Measurements from ENCODE around the gene CCDC184. TPM values are rescaled to one million over a fixed set of nuclear protein-coding genes. Genes with fewer than 3 reads are reported as not detected.
A peak's percentile ranks its signal among the peaks of the same experiment; 100 is the strongest.
"Not testable (repeated sequence)": the region's sequence is repeated elsewhere in the genome, so short reads cannot be mapped to it uniquely, and the experiment has no call there.

CCDC184 gene
- polyA plus RNA-seq (2013, experiment 1 of 2) = 1.00 TPM
- 2.2 TPM for polyA plus RNA-seq (2013, experiment 2 of 2)

DNA sequence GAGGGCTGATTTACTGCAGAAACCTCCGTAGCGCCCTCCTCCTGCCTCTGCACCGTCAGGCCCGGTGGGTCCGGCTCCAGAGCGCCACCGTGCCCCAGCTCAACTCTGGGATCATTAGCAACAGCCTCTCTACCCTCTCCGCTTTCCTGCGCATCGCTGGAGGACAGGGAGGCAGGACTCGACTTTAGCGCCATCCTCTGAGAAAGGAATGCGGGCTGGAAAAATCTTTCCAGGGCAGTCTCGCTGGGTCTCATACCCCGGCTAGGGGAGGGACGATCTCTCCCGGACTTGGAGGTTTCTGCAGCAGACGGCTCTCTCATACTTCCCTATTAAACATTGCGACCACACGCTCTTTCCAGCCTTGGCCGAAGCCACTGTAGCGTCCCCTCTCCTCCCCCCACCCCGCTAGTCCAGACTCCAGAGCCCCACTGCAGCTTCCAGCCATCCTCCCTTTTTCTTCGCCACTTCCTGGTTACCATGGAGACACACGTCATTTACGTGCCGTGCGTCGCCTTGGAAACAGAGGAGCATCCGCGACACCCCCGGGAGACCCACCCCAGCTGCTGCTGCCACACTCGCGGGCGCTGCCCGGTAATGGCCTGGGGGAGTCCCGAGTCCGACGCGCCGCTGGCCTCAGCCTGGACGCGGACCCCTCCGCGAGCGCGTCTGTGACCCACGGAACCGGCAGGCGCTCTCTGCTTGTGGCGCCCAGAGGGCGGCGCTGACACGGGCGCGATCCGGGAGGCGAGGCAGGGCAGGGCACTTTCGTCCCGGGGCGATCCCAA, at the start of gene CCDC184:
CCDC184 (plus strand) TSS at position 554 of the 785 bp plus-strand sequence. CDS start 479 bp downstream, outside the sequence.
- H3K9me3 ChIP-seq (ENCODE audit: insufficient read depth, low read depth, low read length) = no peaks in the 10 kb centered on the region
- H3K4me3 ChIP-seq (ENCODE audit: low read length) = peak within 1 kb of the TSS; percentile 73
- WGBS = under 1% methylated on average over 61 of the region's 61 CpGs
- H3K4me1 ChIP-seq (ENCODE audit: insufficient read depth, low read length) = peaks cover 20% of the 10 kb centered on the region
- H3K9ac ChIP-seq (ENCODE audit: low read depth, low read length) = peak within 1 kb of the TSS; percentile 34
- no peaks in the 10 kb centered on the region for H3K36me3 ChIP-seq (ENCODE audit: insufficient read depth, low read length)
- H3K27ac ChIP-seq (ENCODE audit: low read depth, low read length) = no peak within 1 kb of the TSS
- peaks cover 91% of the 10 kb centered on the region for H3K27me3 ChIP-seq (ENCODE audit: insufficient read depth, low read length)

DNA sequence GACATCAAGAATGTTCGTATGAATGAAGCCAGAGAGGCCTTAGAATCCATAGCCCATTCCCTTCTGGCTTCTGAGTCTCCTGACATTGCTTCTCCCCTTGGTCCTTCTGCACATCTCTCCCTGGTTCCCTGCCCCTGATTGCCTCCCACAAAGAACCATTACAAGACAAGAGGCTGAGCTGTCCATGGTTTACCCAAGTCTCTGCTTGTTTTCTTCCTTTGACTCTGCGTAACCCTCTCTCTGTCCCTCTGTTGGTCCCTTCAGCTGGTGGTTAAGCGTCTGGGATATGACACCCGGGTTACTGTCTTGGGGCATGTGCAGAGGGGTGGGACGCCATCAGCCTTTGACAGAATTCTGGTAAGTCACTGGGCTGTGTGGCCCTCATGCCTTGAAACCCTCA, 48.4 kb upstream of the CCDC184 start:
- H3K36me3 ChIP-seq (ENCODE audit: insufficient read depth, low read length) = peaks cover 92% of the 10 kb centered on the region
- H3K27me3 ChIP-seq (ENCODE audit: insufficient read depth, low read length) = no peaks in the 10 kb centered on the region
- H3K4me1 ChIP-seq (ENCODE audit: insufficient read depth, low read length) = no peaks in the 10 kb centered on the region
- WGBS = 94% methylated on average over 5 of the region's 5 CpGs
- H3K9me3 ChIP-seq (ENCODE audit: insufficient read depth, low read depth, low read length) = no peaks in the 10 kb centered on the region
- H3K27ac ChIP-seq (ENCODE audit: low read depth, low read length) = no peak overlapping the region
- no peak overlapping the region for H3K4me3 ChIP-seq (ENCODE audit: low read length)
- no peak overlapping the region for H3K9ac ChIP-seq (ENCODE audit: low read depth, low read length)

DNA sequence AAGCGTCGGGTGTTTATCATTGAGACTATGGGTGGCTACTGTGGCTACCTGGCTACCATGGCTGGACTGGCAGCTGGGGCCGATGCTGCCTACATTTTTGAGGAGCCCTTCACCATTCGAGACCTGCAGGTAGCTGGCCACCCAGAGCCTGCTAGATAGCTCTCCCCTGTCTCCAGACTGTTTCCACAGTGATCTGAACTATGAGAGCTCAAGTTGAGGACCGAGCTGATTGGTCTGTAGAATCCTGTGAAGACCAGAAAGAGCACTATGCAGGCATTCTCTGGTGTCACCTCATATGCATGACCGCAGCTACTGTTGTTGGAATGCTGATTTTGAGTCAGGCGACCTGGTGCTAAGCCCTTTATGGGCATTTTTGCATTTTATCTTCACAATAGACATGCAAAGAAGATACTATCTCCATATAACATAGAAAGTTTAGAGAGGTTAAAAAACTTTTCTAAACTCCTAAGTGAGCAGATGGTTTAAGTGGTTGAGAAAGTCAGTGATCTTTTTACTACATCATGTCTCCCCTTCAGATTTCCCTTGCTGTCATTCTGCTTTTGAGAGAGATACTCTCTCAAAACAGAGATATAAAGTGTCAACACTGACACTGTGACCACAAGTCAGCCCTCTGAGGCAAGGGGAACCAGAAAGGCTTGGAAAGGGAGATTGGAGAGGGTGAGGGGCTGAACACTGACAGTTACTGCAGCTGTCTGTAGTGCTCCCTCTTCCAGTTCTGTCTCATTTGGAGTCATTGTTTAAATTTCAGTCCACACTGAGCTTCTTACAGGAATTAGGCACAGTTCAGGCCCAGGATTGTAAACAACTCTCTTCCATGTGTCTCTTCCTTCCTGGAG, 40.4 kb upstream of the CCDC184 start:
- no peaks in the 10 kb centered on the region for H3K27me3 ChIP-seq (ENCODE audit: insufficient read depth, low read length)
- peaks cover 96% of the 10 kb centered on the region for H3K36me3 ChIP-seq (ENCODE audit: insufficient read depth, low read length)
- H3K4me1 ChIP-seq (ENCODE audit: insufficient read depth, low read length) = peaks cover 22% of the 10 kb centered on the region
- WGBS = 68% methylated on average over 7 of the region's 7 CpGs
- peak overlapping the region; percentile 95; the same call in 1 of the 2 replicates for H3K27ac ChIP-seq (ENCODE audit: low read depth, low read length)
- no peaks in the 10 kb centered on the region for H3K9me3 ChIP-seq (ENCODE audit: insufficient read depth, low read depth, low read length)
- peak overlapping the region; percentile 14; the same call in 1 of the 2 replicates for H3K4me3 ChIP-seq (ENCODE audit: low read length)
- peak overlapping the region; percentile 16; the same call in 1 of the 2 replicates for H3K9ac ChIP-seq (ENCODE audit: low read depth, low read length)

DNA sequence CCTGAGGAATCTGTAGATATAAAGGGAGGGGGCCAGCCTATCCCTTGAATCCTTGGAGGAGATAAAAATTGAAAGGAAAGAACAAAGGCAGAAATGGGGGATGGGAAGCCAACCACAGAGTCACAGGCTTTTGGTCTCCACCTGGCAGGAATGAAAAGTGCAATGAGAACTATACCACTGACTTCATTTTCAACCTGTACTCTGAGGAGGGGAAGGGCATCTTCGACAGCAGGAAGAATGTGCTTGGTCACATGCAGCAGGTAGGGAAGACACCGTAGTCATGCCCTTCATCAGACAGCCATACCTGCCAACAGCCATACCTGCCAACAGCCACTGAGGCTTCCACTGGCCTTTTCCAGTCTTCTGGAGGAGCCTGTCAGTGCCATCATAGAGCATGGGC, 39.5 kb upstream of the CCDC184 start:
- no peaks in the 10 kb centered on the region for H3K27me3 ChIP-seq (ENCODE audit: insufficient read depth, low read length)
- peak overlapping the region; percentile 95; the same call in 1 of the 2 replicates for H3K27ac ChIP-seq (ENCODE audit: low read depth, low read length)
- no peak overlapping the region for H3K9ac ChIP-seq (ENCODE audit: low read depth, low read length)
- WGBS = 97% methylated on average over 2 of the region's 2 CpGs
- no peaks in the 10 kb centered on the region for H3K9me3 ChIP-seq (ENCODE audit: insufficient read depth, low read depth, low read length)
- H3K4me1 ChIP-seq (ENCODE audit: insufficient read depth, low read length) = peaks cover 22% of the 10 kb centered on the region
- H3K36me3 ChIP-seq (ENCODE audit: insufficient read depth, low read length) = peaks cover 93% of the 10 kb centered on the region
- no peak overlapping the region for H3K4me3 ChIP-seq (ENCODE audit: low read length)

DNA sequence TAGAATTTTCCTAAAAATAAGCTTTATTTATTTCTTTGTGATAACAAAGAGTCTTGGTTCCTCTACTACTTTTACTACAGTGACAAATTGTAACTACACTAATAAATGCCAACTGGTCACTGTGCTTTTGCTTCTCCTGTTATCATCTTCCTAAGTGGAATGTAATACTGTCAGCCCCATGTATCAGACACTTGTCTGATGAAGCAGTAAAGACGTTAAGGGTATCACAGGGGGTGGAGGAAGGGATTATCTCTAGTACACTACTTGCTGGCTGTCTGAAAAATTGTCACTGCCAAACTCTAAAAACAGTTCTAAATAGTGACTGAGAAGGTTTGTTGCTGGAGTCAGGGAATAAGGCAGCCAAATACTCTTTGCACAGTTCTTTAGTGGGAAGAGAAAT, 37.5 kb upstream of the CCDC184 start:
- no peak overlapping the region for H3K27ac ChIP-seq (ENCODE audit: low read depth, low read length)
- 92% methylated on average over 1 of the region's 1 CpG for WGBS
- H3K36me3 ChIP-seq (ENCODE audit: insufficient read depth, low read length) = peaks cover 91% of the 10 kb centered on the region

DNA sequence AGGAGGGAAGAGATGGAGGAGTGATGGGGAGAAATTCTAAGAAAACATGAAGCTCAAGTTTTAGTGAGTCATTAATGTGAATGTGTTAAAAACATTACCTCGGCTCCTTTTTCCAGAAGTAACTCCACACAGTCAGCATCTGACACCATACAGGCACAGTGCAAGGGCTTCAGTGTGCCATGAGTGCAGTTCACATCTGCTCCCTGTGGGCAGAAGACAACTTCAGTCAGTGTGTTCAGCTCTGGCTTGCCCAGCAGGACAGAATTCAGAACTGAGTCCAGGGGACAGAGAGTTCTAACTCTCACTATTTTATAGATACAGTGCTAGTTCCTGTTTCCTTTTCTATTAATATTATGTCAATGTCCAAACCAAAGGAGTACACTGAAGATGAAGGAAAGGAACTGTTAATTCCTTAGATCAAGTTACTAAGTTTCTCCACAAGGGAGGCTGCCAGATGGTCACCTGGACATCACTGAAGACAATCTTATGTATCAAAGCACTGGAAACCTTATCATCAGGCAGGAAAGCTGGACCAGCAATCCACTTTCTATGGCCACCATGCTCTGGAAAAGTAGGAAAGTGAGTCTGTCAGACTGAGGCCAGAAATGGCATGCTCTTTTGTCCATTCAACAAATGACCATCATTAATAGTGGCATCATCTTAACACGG, 32.2 kb upstream of the CCDC184 start:
- peaks cover 43% of the 10 kb centered on the region for H3K36me3 ChIP-seq (ENCODE audit: insufficient read depth, low read length)
- no peak overlapping the region for H3K4me3 ChIP-seq (ENCODE audit: low read length)
- H3K27me3 ChIP-seq (ENCODE audit: insufficient read depth, low read length) = no peaks in the 10 kb centered on the region
- no peaks in the 10 kb centered on the region; the same call in 1 of the 2 replicates for H3K4me1 ChIP-seq (ENCODE audit: insufficient read depth, low read length)
- H3K9me3 ChIP-seq (ENCODE audit: insufficient read depth, low read depth, low read length) = no peaks in the 10 kb centered on the region
- no peak overlapping the region for H3K9ac ChIP-seq (ENCODE audit: low read depth, low read length)
- no peak overlapping the region for H3K27ac ChIP-seq (ENCODE audit: low read depth, low read length)
- WGBS = 92% methylated on average over 2 of the region's 2 CpGs

More for the DNA sequence above, 37.5 kb upstream of the CCDC184 start:
- Histone ChIP-seq H3K9ac (ENCODE audit: low read depth, low read length) (no peak overlapping the region), H3K4me3 (ENCODE audit: low read length) (no peak overlapping the region), H3K4me1 (ENCODE audit: insufficient read depth, low read length) (peaks cover 22% of the 10 kb centered on the region), H3K27me3 (ENCODE audit: insufficient read depth, low read length) (no peaks in the 10 kb centered on the region), H3K9me3 (ENCODE audit: insufficient read depth, low read depth, low read length) (no peaks in the 10 kb centered on the region)

DNA sequence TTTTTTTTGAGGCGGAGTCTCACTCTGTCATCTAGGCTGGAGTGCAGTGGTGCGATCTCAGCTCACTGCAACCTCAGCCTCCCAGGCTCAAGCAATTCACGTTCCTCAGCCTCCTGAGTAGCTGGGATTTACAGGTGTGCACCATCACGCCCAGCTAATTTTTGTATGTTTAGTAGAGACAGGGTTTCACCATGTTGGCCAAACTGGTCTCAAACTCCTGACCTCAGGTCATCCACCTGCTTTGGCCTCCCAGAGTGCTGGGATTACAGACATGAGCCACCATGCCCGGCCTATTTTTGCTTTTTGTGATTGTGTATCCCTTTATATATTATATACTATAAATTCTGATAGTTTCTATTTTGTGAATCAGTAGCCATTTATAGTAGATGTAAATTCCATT, 27.7 kb upstream of the CCDC184 start:
- not testable (repeated sequence) for H3K36me3 ChIP-seq (ENCODE audit: insufficient read depth, low read length); H3K27me3 ChIP-seq (ENCODE audit: insufficient read depth, low read length); H3K9me3 ChIP-seq (ENCODE audit: insufficient read depth, low read depth, low read length); H3K4me3 ChIP-seq (ENCODE audit: low read length); H3K4me1 ChIP-seq (ENCODE audit: insufficient read depth, low read length); H3K27ac ChIP-seq (ENCODE audit: low read depth, low read length); H3K9ac ChIP-seq (ENCODE audit: low read depth, low read length)
- 97% methylated on average over 4 of the region's 5 CpGs for WGBS

DNA sequence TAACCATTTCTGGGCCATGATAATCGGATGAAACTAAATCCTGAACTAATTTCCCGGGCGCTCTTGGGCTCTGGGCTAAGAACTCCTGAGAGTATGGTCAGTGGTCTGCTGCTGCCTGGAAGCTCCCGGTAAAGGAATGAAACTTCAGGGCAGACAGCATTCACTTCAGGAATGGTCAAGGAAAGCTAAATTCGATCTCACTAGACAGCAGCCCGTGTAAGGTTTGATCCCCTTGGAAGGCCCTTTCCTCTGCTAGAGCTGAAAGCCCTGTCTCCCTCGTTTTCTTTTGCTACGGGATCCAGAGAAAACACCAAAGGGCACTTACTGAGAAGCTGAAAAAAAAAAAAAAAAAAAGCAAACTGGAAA, 26.8 kb upstream of the CCDC184 start:
- Histone ChIP-seq H3K9me3 (ENCODE audit: insufficient read depth, low read depth, low read length) (no peaks in the 10 kb centered on the region), H3K4me3 (ENCODE audit: low read length) (peak overlapping the region; percentile 88), H3K9ac (ENCODE audit: low read depth, low read length) (peak overlapping the region; percentile 33; the same call in 1 of the 2 replicates), H3K27me3 (ENCODE audit: insufficient read depth, low read length) (no peaks in the 10 kb centered on the region), H3K4me1 (ENCODE audit: insufficient read depth, low read length) (no peaks in the 10 kb centered on the region; the same call in 1 of the 2 replicates), H3K36me3 (ENCODE audit: insufficient read depth, low read length) (no peaks in the 10 kb centered on the region), H3K27ac (ENCODE audit: low read depth, low read length) (no peak overlapping the region; the same call in 1 of the 2 replicates)
- WGBS = 44% methylated on average over 8 of the region's 8 CpGs

DNA sequence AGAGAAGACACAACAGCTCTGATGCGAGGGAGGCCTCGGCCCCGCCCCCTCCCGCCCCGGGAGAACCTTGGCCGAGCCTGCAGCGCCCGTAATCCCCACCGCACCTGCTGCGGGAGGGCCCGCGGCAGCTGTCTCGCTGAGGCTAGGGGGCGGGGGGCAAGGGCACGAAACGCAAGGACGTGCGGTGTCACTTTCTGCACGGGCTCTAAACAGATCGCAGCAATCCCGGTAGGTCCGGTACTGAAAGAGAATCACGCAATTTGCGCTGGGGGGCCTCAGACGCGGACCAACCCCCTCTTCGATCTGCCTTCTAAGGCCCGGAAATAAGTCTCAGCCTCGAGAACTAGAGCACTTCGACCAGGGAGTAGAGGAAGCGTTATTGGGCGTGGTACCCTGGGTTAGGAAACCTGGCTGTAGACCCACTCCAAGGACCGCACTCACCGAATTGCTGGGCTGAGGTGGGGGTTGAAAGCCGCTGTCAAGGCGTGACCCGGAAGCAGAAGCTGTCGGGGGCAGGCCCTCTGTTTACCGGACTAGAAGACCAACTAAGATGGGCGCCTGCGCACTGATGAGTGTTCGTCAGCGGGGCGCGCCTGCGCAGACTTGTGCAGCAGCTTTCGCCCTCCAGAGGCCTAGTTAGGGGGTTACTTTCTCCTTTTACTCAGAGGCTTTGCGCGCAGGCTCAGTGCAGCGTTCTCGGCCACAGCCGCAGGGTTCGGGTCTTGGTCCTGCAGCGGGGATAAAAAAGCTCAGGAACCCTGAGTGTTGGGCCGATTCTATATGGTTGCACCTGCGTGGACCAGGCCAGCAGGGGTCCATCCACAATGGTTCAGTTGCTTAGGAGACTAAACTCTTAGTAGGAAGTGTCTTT, 26.2 kb upstream of the CCDC184 start, which contains the start of gene ASB8:
ASB8 (minus strand) TSS at position 498 of the 871 bp plus-strand sequence. CDS start 4,019 bp downstream, outside the sequence.
- Histone ChIP-seq H3K27ac (ENCODE audit: low read depth, low read length) (no peak within 1 kb of the TSS; the same call in 1 of the 2 replicates), H3K4me3 (ENCODE audit: low read length) (peak within 1 kb of the TSS; percentile 88), H3K9ac (ENCODE audit: low read depth, low read length) (peak within 1 kb of the TSS; percentile 33; the same call in 1 of the 2 replicates), H3K4me1 (ENCODE audit: insufficient read depth, low read length) (no peaks in the 10 kb centered on the region; the same call in 1 of the 2 replicates), H3K9me3 (ENCODE audit: insufficient read depth, low read depth, low read length) (no peaks in the 10 kb centered on the region), H3K36me3 (ENCODE audit: insufficient read depth, low read length) (no peaks in the 10 kb centered on the region), H3K27me3 (ENCODE audit: insufficient read depth, low read length) (no peaks in the 10 kb centered on the region)
- WGBS = 1% methylated on average over 56 of the region's 56 CpGs

DNA sequence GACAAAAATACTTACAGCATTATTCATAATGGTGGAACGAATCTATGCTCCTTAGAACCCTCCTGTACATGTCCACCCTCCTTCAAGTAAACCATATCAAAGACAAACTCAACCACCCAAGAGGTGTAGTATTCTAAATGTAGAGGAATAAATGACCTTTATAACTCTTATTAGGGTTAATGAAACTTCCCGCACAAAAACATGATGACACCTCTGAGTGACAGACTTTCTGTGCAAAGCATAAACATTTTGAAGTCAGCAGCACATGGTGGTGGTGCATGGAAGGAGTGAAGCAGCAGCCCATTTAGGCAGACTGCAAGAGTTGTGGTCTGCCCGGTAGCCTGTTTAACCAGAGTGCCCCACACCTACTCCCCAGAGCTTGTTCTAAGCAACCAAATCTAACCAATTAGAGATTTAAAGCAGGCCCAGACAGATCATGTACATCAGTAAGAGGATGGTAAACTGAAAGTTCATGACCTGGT, 25.5 kb upstream of the CCDC184 start:
- H3K27me3 ChIP-seq (ENCODE audit: insufficient read depth, low read length) = no peaks in the 10 kb centered on the region
- no peak overlapping the region; the same call in 1 of the 2 replicates for H3K27ac ChIP-seq (ENCODE audit: low read depth, low read length)
- H3K9ac ChIP-seq (ENCODE audit: low read depth, low read length) = 0 out of 2 replicates have a peak overlapping the region, but pooled peaks have one; percentile 24
- WGBS = 97% methylated on average over 2 of the region's 3 CpGs
- H3K4me1 ChIP-seq (ENCODE audit: insufficient read depth, low read length) = no peaks in the 10 kb centered on the region; the same call in 1 of the 2 replicates
- no peaks in the 10 kb centered on the region for H3K9me3 ChIP-seq (ENCODE audit: insufficient read depth, low read depth, low read length)
- H3K4me3 ChIP-seq (ENCODE audit: low read length) = peak overlapping the region; percentile 88
- H3K36me3 ChIP-seq (ENCODE audit: insufficient read depth, low read length) = no peaks in the 10 kb centered on the region

Data from HUES64 (cell line).